GM12875 (cell line): ENCODE results near the gene MRI1.

Experiments used
- H3K4me3 ChIP-seq: one replicate; pipeline ENCODE4 v1.5.1; 2011; ENCODE audit warnings: low read depth, low read length, control low read depth
- CTCF ChIP-seq: IDR thresholded peaks from 2 replicates; pipeline ENCODE4 v1.5.1; 2011; ENCODE audit warnings: low read depth, mild to moderate bottlenecking, control low read depth, inconsistent platforms, low read length, moderate library complexity, borderline replicate concordance; ENCODE audit not compliant: insufficient read depth

MRI1 gene

GRCh38 chr19:13729859-13730258 lies 34.5 kb upstream of the MRI1 start:
- no peak overlapping the region for H3K4me3 ChIP-seq
- TF ChIP-seq CTCF = no peak

GRCh38 chr19:13731147-13731964 lies 33.0 kb upstream of the MRI1 start:
- peak overlapping the region; percentile 56 for H3K4me3 ChIP-seq
- no peak for TF ChIP-seq CTCF

GRCh38 chr19:13732337-13732736 lies 32.0 kb upstream of the MRI1 start:
- H3K4me3 ChIP-seq = peak overlapping the region; percentile 56
- no peak for TF ChIP-seq CTCF

GRCh38 chr19:13734751-13735150 lies 29.6 kb upstream of the MRI1 start:
- no peak for TF ChIP-seq CTCF
- H3K4me3 ChIP-seq = no peak overlapping the region

GRCh38 chr19:13738073-13738472 lies 26.2 kb upstream of the MRI1 start:
- no peak overlapping the region for H3K4me3 ChIP-seq
- TF ChIP-seq CTCF = no peak

GRCh38 chr19:13741893-13742292 lies 22.4 kb upstream of the MRI1 start:
- no peak for TF ChIP-seq CTCF

GRCh38 chr19:13742756-13743155 lies 21.6 kb upstream of the MRI1 start:
- no peak for TF ChIP-seq CTCF
- H3K4me3 ChIP-seq = no peak overlapping the region

More at GRCh38 chr19:13741893-13742292, 22.4 kb upstream of the MRI1 start:
- H3K4me3 ChIP-seq = no peak overlapping the region
